Colonic mucosa (tissue), 4 donors: ENCODE measurements around the gene PRCC. TPM values are rescaled to one million over a fixed set of nuclear protein-coding genes. Genes with fewer than 3 reads are reported as not detected.

Experiments used
- DNase-seq: peaks from one replicate; pipeline ENCODE4 v3.0.0-alpha.2; 2020
- H3K27ac ChIP-seq: fragments of 200-600 bp; one replicate; pipeline ENCODE4 v1.8.0; 2021
- H3K27me3 ChIP-seq: fragments of 200-600 bp; one replicate; pipeline ENCODE4 v1.8.0; 2021
- H3K36me3 ChIP-seq: fragments of 200-600 bp; one replicate; pipeline ENCODE4 v1.8.0; 2021
- H3K4me1 ChIP-seq: fragments of 200-600 bp; one replicate; pipeline ENCODE4 v1.8.0; 2021; ENCODE audit warnings: mild to moderate bottlenecking
- H3K4me3 ChIP-seq: fragments of 200-600 bp; one replicate; pipeline ENCODE4 v1.8.0; 2021
- H3K9ac ChIP-seq, 2 donors: one replicate each; pipeline ENCODE4 v1.7.0; 2013; ENCODE audit warnings: control low read depth in 2 of 2, low read depth in 2 of 2, low read length in 2 of 2
- H3K9me3 ChIP-seq: fragments of 200-600 bp; one replicate; pipeline ENCODE4 v1.8.0; 2021
- CTCF ChIP-seq: fragments of 200-600 bp; IDR thresholded peaks from one replicate; pipeline ENCODE4 v1.8.0; 2022; ENCODE audit warnings: antibody characterized with exemption, mild to moderate bottlenecking
- intact Hi-C: fragments of 100-400 bp; cut with DNase I; formaldehyde crosslinking; loops from one replicate; pipeline ENCODE4 v1.14.1; 2022
- total RNA-seq, 2 donors: library from RNA; stranded (reverse); fragmentation: NEBNext Ultra II Directional in 1 of 2; extraction: Animal tissue kit (Norgen Biotek cat#: 25700) in 1 of 2; gene quantifications; one replicate each; pipeline ENCODE4 v1.2.1, GENCODE V29; 2021
- donor health status: healthy.
- donor health status: DM: no; HTN: no; CAD: no.
- donor health status: DM: no; HTN: no; CAD: no.

Gene PRCC, protein sequence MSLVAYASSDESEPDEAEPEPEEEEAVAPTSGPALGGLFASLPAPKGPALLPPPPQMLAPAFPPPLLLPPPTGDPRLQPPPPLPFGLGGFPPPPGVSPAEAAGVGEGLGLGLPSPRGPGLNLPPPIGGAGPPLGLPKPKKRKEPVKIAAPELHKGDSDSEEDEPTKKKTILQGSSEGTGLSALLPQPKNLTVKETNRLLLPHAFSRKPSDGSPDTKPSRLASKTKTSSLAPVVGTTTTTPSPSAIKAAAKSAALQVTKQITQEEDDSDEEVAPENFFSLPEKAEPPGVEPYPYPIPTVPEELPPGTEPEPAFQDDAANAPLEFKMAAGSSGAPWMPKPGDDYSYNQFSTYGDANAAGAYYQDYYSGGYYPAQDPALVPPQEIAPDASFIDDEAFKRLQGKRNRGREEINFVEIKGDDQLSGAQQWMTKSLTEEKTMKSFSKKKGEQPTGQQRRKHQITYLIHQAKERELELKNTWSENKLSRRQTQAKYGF
- total RNA-seq, result 10 to 100 TPM; 57.1 to 58.7 TPM

DNA sequence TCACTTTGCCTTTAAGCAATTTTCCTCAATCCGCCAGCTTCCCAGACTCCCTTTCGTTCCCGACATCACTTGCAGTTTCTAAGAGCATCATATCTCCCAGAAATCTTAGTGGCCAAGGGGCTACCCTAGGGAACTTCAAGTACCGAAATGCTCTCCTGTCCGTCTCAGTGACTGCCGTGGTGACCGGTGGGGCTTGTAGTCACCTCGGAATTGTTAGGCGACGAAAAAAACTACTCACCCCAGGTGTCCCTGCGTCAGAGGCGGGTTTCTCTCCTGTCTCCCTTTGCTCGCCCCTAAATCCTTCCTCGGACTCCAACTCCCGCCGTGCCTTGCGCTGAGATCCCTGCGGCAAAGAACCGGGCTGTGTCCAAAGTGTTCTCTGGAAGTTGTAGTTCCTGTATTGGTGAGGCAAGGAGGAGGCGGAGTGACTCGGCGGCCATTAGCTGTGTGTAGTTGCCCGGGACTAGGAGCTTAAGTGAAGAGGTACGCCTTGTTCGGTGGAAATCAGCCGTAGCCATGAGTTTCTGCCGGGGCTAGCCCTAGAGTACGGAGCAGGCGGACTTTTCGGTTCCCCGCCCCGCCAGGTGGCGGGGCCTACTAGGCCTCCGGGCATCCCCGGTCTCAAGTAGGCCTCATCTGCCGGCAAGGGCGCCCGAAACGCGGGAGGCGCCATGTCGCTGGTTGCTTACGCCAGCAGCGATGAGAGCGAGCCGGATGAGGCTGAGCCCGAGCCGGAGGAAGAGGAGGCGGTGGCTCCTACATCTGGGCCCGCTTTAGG, at the start of gene PRCC:
PRCC (plus strand) TSS at position 435 of the 778 bp plus-strand sequence; CDS start at position 672, 237 bp downstream.
- no peak for TF ChIP-seq CTCF
- H3K4me1 ChIP-seq, result peaks cover 12% of the 10 kb centered on the region
- peak within 1 kb of the TSS; percentile 94 to 97 for H3K9ac ChIP-seq
- peaks cover 3% of the 10 kb centered on the region for H3K36me3 ChIP-seq
- peak within 1 kb of the TSS; percentile 82 for H3K27ac ChIP-seq
- H3K9me3 ChIP-seq, result no peaks in the 10 kb centered on the region
- intact Hi-C loops, result loop anchor here (5.0 kb wide), 1 partner anchor 40 kb away; the partner anchor contains the start of genes ISG20L2 and METTL25B
- peak; percentile 98 for DNase-seq
- H3K4me3 ChIP-seq, result peak within 1 kb of the TSS; percentile 93
- H3K27me3 ChIP-seq, result no peaks in the 10 kb centered on the region

DNA sequence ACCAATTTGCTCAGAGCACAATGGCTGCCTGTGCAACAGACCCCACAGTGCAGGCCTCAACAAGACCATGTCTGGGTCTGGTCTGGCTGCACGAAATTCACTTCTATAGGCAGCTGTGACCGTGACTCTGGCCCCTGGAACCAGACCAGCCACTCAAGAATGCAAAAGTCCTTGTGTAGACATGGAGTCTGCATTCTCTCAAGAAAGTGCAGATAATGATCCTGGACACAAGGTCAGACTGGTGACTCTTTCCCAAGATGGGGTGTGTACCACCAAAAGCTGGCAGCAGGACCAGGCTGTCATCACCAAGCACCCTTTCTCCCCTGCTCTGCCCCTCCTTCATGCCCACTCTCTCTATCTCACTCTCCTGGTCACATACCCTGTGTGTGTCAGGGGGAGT, 46.2 kb upstream of the PRCC start:
- Histone ChIP-seq H3K9me3 (no peaks in the 10 kb centered on the region), H3K36me3 (peaks cover 10% of the 10 kb centered on the region), H3K9ac (no peak overlapping the region), H3K4me1 (peaks cover 11% of the 10 kb centered on the region), H3K4me3 (no peak overlapping the region), H3K27me3 (no peaks in the 10 kb centered on the region), H3K27ac (no peak overlapping the region)
- intact Hi-C loops, result no loop called here
- no peak for TF ChIP-seq CTCF
- no peak for DNase-seq

DNA sequence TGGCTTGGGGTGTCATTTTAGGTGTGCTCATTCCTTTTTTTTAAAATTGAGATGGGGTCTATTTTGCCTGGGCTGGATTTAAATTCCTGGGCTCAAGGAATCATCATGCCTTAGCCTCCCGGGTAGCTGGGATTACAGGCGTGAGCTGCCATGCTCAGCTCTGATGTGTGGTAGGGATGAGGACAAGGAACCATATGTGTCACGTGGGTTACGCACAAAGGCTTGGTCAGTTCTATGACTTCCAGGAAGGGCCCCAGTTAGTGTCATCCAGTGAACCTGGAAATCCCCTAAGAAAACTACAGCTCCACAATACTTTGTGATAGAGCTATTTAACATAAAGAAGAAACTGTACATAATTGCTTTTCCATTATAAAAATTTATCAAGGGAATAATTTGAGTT, 45.8 kb upstream of the PRCC start:
- Histone ChIP-seq H3K9ac (no peak overlapping the region), H3K4me3 (no peak overlapping the region), H3K27ac (no peak overlapping the region), H3K4me1 (peaks cover 15% of the 10 kb centered on the region), H3K36me3 (peaks cover 10% of the 10 kb centered on the region), H3K27me3 (no peaks in the 10 kb centered on the region), H3K9me3 (no peaks in the 10 kb centered on the region)
- no peak for DNase-seq
- TF ChIP-seq CTCF, result no peak
- intact Hi-C loops, result no loop called here

GRCh38 chr1:156725683-156726280, 41.6 kb upstream of the PRCC start:
- intact Hi-C loops, result loop anchor here (2.0 to 5.0 kb wide), 2 partner anchors 35 to 42 kb away; partner anchors contain the start of gene PRCC
- Histone ChIP-seq H3K9me3 (no peaks in the 10 kb centered on the region), H3K27me3 (no peaks in the 10 kb centered on the region), H3K4me1 (peaks cover 28% of the 10 kb centered on the region), H3K4me3 (peak overlapping the region; percentile 24), H3K36me3 (peaks cover 10% of the 10 kb centered on the region), H3K27ac (no peak overlapping the region), H3K9ac (peak overlapping the region in 1 of 2 donors; percentile 43)
- TF ChIP-seq CTCF, result peak; percentile 87
- DNase-seq, result peak; percentile 92
